Erythroblast (primary cell): Measurements from ENCODE around the gene XKR7.
"Not testable (repeated sequence)": the region's sequence is repeated elsewhere in the genome, so short reads cannot be mapped to it uniquely, and the experiment has no call there.

ENCODE experiments used
- DNase-seq, 2 experiments: peaks; one replicate each; lab custom pipeline; 2025; lab: John Stamatoyannopoulos, UW
- GATA1 ChIP-seq: IDR thresholded peaks from 2 replicates; pipeline ENCODE4 v1.6.1; 2011; ENCODE audit warnings: low read depth, mild to moderate bottlenecking, control low read depth, low read length, moderate library complexity
- POLR2A ChIP-seq: IDR thresholded peaks from 2 replicates; pipeline ENCODE4 v1.6.1; 2011; ENCODE audit warnings: mild to moderate bottlenecking, low read length

XKR7 gene

GRCh38 chr20:32019563-32020463 lies 51.9 kb downstream of the XKR7 start:
- TF ChIP-seq GATA1 (no peak), POLR2A (no peak)
- no peak for DNase-seq

GRCh38 chr20:32021091-32021490 lies 53.1 kb downstream of the XKR7 start:
- no peak for TF ChIP-seq POLR2A
- TF ChIP-seq GATA1, result no peak
- no peak for DNase-seq

- DNase-seq, result no peak
- TF ChIP-seq GATA1, result no peak
- no peak for TF ChIP-seq POLR2A
Observed at GRCh38 chr20:32024683-32025295, 56.8 kb downstream of the XKR7 start.

GRCh38 chr20:32027643-32028042 lies 59.7 kb downstream of the XKR7 start:
- TF ChIP-seq POLR2A, result no peak
- DNase-seq, result no peak

- no peak for DNase-seq
- TF ChIP-seq GATA1, result no peak
- TF ChIP-seq POLR2A, result no peak
Observed at GRCh38 chr20:32028647-32029372, 60.9 kb downstream of the XKR7 start.

GRCh38 chr20:32029561-32029960 lies 61.6 kb downstream of the XKR7 start:
- no peak for TF ChIP-seq GATA1
- TF ChIP-seq POLR2A, result no peak
- DNase-seq, result no peak

GRCh38 chr20:32031007-32031958 lies 63.3 kb downstream of the XKR7 start:
- DNase-seq, result peak; percentile 35 to 67
- TF ChIP-seq GATA1, result no peak
- TF ChIP-seq POLR2A, result no peak

GRCh38 chr20:32033316-32033715 lies 65.4 kb downstream of the XKR7 start:
- DNase-seq, result no peak
- TF ChIP-seq POLR2A, result no peak

- not testable (repeated sequence) for DNase-seq
Observed at GRCh38 chr20:32033721-32034120, 65.8 kb downstream of the XKR7 start.

GRCh38 chr20:32034581-32035425 lies 66.9 kb downstream of the XKR7 start:
- TF ChIP-seq POLR2A (no peak), GATA1 (no peak)
- DNase-seq, result no peak

GRCh38 chr20:32035426-32035779 lies 67.5 kb downstream of the XKR7 start:
- TF ChIP-seq GATA1, result no peak
- no peak for TF ChIP-seq POLR2A
- no peak for DNase-seq

GRCh38 chr20:32036252-32036651 lies 68.3 kb downstream of the XKR7 start:
- DNase-seq, result no peak
- TF ChIP-seq POLR2A (no peak), GATA1 (no peak)
